Mononuclear cell (primary cell): ENCODE data around the gene MPND. TPM values are rescaled to one million over a fixed set of nuclear protein-coding genes. Genes with fewer than 3 reads are reported as not detected.

Source experiments
- H3K27me3 ChIP-seq: 2 replicates; pipeline ENCODE4 v1.6.0; 2011; ENCODE audit warnings: low read length, control low read depth; ENCODE audit not compliant: insufficient read depth
- H3K4me1 ChIP-seq: 2 replicates; pipeline ENCODE4 v1.5.1; 2011; ENCODE audit warnings: mild to moderate bottlenecking, low read length, control low read depth; ENCODE audit not compliant: insufficient read depth
- H3K4me3 ChIP-seq: 2 replicates; pipeline ENCODE4 v1.5.1; 2011; ENCODE audit warnings: mild to moderate bottlenecking, low read length, moderate library complexity
- H3K9me3 ChIP-seq: 2 replicates; pipeline ENCODE4 v1.5.1; 2011; ENCODE audit warnings: low read depth, mild to moderate bottlenecking, control low read depth, low read length
- total RNA-seq: library from RNA; depleted of rRNA; stranded (reverse); fragments of >200 nt; gene quantifications from one replicate; pipeline ENCODE4 v1.2.3, GENCODE V29; 2012

Gene MPND
- total RNA-seq, 1 donor, result 7.3 TPM

DNA sequence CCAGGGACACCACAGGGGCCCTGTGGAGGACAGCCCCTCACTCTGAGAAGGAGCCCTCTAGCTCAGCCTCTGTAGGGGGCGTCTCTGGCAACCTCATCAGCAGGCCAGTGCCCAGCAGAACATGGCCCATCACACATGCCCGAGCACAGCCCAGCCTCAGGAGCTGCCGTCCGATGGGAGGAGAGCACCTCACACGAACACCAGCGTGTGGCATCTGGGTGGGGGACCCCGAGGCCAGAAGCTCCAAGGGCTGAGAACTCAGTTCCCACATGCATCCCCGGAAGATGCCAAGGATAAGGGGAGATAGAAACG lies 45.7 kb downstream of the MPND start:
- Histone ChIP-seq H3K27me3 (no peaks in the 10 kb centered on the region), H3K9me3 (no peaks in the 10 kb centered on the region), H3K4me3 (no peak overlapping the region), H3K4me1 (peaks cover 34% of the 10 kb centered on the region)

- no peak overlapping the region for H3K4me3 ChIP-seq
- no peaks in the 10 kb centered on the region for H3K27me3 ChIP-seq
- peaks cover 39% of the 10 kb centered on the region for H3K4me1 ChIP-seq
- no peaks in the 10 kb centered on the region for H3K9me3 ChIP-seq
These were observed 46.2 kb downstream of the MPND start for GRCh38 chr19:4389511-4390016.

GRCh38 chr19:4390017-4390566 lies 46.7 kb downstream of the MPND start:
- H3K9me3 ChIP-seq, result no peaks in the 10 kb centered on the region
- no peak overlapping the region for H3K4me3 ChIP-seq
- peaks cover 40% of the 10 kb centered on the region for H3K4me1 ChIP-seq
- no peaks in the 10 kb centered on the region for H3K27me3 ChIP-seq

GRCh38 chr19:4390567-4391305 lies 47.4 kb downstream of the MPND start:
- Histone ChIP-seq H3K9me3 (no peaks in the 10 kb centered on the region), H3K4me3 (no peak overlapping the region), H3K4me1 (peaks cover 40% of the 10 kb centered on the region), H3K27me3 (no peaks in the 10 kb centered on the region)

GRCh38 chr19:4391306-4391693 lies 47.9 kb downstream of the MPND start:
- H3K9me3 ChIP-seq, result no peaks in the 10 kb centered on the region
- no peak overlapping the region for H3K4me3 ChIP-seq
- peaks cover 40% of the 10 kb centered on the region for H3K4me1 ChIP-seq
- no peaks in the 10 kb centered on the region for H3K27me3 ChIP-seq

DNA sequence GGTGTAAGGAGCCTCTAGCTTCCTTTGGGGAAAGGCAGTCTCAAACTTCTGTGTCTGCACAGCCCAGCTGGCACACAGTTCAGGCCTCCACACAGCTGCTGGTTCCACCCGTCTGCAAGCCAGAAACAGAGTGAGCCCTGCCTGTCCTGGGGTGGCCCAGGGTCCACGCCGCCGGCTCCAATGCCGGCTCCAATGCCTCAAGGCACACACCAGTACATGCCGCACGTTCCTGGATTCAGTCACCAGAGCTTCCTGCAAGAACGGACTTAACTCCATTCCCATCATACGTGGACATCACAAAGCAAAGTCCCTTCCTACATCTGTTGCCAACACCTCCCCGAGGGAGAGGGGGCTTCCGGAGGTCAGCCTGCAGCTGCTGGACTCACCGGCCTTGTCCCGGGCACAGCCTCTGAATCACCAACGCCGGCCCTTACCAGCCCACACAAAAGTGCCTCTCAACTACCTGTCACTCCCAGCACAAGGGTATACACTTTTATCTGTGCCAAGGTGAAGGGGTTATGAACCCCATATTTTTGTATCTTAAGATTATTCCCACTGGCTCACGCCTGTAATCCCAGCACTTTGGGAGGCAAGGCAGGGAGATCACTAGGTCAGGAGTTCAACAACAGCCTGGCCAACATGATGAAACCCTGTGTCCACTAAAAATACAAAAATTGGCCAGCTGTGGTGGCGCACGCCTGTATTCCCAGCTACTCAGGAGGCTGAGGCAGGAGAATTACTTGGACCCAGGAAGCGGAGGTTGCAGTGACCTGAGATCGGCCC lies 48.5 kb downstream of the MPND start:
- Histone ChIP-seq H3K4me3 (no peak overlapping the region), H3K4me1 (peaks cover 44% of the 10 kb centered on the region)

GRCh38 chr19:4393947-4394590 lies 50.7 kb downstream of the MPND start:
- Histone ChIP-seq H3K4me1 (peaks cover 66% of the 10 kb centered on the region), H3K4me3 (no peak overlapping the region), H3K27me3 (no peaks in the 10 kb centered on the region), H3K9me3 (no peaks in the 10 kb centered on the region)

More for the DNA sequence above, 48.5 kb downstream of the MPND start:
- Histone ChIP-seq H3K27me3 (no peaks in the 10 kb centered on the region), H3K9me3 (no peaks in the 10 kb centered on the region)

DNA sequence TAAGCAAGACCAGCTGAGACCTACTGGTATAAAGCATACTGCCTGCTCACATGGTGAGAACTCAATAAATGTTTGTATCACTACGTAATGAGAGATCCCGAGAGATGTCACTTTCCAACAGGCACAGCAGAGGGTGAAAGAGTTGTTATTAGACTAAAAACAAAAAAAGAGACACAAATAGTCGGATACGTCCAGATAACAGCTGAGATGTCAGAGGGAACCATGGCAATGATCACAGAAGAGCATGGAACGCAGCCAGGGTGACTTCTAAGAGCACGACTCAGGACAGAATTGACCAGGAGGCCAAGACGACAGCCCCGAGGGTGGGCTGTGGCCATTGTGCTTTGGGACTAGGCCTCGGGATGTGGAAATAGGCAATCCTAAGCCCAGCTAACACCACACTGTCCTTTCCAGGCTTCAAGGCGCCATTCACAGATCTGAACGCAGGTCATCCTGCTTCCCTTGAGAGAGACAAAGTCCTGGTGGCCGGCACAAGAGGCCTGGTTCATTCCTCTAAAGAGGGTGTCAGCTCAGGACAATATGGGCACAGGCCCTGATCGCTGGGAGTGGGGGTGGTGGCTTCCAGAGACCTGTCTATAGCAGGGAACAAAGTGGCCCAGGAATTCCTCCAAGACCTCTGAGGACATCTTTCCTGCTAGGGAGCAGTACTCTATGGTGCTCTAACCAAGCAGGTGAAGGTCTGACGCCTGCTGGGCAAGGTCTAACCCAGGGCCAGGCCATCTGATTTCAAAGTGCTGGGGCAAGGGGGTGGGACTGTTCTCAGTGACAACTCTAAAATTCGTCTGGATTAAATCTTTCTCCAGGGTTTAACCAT lies 53.8 kb downstream of the MPND start:
- Histone ChIP-seq H3K4me3 (no peak overlapping the region), H3K4me1 (peaks cover 60% of the 10 kb centered on the region), H3K9me3 (no peaks in the 10 kb centered on the region), H3K27me3 (no peaks in the 10 kb centered on the region)

DNA sequence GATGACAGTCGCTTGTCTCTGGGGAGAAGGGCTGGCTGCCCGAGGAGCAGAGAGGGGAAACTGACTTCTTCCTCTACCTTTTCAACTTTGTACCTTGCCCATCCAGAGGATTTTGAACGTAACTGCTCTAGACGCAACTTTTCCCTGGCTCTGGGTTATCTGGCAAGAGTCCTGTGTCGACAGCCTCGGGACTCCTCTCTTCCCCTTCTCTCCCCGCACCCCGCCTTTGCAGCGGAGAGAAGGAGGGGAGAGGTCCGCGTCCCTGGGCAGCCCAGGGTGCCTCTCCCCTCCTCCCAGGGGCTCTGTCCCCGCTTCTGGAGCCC lies 56.4 kb downstream of the MPND start:
- H3K9me3 ChIP-seq, result no peaks in the 10 kb centered on the region
- H3K4me1 ChIP-seq, result peaks cover 58% of the 10 kb centered on the region
- peak overlapping the region; percentile 83 for H3K4me3 ChIP-seq
- H3K27me3 ChIP-seq, result no peaks in the 10 kb centered on the region

DNA sequence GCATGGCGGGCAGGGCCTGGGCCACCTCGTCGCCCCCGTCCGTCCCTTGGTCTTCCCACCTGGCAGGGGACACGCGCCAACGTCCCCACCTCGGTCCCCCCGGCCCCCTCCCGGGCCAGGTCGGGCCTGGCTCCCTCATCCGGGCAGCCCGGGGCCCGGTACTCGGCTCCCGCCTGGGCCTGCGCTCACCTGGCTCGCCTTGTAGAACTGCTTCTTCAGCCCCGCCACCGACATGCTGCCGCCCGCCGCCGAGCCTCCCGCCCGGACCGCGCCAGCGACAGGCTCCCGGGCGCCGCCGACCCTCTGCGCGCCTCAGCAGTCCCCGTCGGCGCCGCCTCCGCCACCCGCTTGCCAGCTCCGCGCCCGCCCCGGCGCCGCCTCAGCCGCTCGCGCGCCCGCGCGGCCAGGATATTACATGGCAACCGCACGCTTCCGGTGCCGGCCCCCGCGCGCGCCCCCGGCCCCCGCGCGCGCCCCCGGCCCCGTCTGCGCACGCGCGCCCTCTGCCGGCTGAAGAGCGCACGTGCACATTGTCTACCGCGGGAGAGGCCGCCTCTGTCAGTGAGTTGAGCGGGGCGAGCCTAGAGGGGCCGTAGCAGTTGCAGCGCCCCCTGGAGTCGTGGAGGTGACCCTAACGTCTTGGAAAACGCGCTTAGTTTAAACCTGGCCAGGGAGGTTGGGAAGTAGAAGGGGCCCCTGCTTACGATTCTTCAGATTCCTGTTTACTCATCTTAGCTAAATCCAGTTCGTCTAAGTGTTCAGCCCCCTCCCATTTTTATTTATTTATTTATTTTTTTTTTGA lies 57.0 kb downstream of the MPND start, which contains the start of gene SH3GL1:
SH3GL1 (minus strand) TSS at position 413 of the 802 bp plus-strand sequence; CDS start at position 234, 179 bp downstream.
- Histone ChIP-seq H3K27me3 (no peaks in the 10 kb centered on the region), H3K4me1 (peaks cover 58% of the 10 kb centered on the region), H3K9me3 (no peaks in the 10 kb centered on the region), H3K4me3 (peak within 1 kb of the TSS; percentile 83)

DNA sequence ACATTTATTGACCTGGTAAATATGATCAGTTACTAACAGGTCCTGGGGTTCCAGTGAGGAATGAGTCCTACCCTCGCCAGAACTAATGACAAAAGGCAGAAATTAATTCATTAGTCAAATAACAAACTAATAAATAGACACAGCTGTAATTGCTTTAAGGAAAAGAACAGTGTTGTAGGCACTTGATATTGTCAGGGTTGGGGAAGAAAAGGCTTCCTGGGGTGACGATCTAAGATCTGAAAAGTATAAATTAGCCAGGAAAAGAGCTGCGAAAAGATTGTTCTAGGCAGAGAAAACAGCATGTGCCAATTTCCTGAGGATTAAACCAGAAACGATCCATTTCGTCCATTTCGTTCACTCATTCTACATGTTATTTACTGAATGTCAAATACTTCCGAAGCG lies 58.4 kb downstream of the MPND start:
- H3K9me3 ChIP-seq, result no peaks in the 10 kb centered on the region
- H3K4me3 ChIP-seq, result peak overlapping the region; percentile 14
- H3K27me3 ChIP-seq, result no peaks in the 10 kb centered on the region
- peaks cover 54% of the 10 kb centered on the region for H3K4me1 ChIP-seq

DNA sequence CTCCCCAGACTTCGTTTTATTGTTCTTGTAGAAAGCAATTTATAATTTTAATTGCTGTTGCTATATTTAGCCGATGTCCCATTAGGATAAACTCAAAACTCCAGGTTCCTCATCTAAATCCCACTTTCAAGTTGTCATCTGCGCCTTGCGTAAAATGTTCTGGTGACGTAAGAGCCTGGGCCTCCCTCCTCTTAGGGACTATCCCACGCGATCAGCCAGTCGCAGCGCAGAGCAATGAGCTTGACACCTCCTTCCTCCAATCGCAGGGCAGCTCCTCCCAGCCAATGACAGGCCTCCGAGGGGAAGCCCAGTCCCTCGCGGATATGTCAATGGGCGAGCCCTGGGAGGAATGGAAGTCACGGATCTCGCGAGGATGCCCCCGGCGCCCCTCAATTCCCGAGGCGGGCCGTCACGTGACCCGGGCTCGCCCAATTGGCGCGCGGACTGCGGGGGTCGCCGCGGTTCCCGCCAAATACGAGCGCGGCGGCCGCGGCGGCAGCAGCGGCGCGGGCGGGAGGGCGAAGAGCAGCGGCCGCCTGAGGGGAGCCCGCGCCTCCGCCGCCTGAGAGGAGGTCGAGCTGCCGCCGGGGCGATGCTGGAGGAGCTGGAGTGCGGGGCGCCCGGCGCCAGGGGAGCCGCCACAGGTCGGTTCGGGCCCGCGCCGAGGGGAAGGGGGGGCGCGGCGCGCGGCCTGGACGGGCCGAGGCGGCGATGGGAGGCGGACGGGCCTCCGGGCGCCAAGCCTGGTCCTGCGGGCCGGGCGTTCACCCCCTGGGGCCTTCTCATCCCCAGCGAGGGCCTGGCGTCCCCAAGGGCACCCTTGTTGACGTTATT lies 59.0 kb downstream of the MPND start, which contains the start of gene CHAF1A:
CHAF1A (plus strand) TSS at position 470 of the 834 bp plus-strand sequence; CDS start at position 593, 123 bp downstream.
- peaks cover 48% of the 10 kb centered on the region for H3K4me1 ChIP-seq
- H3K4me3 ChIP-seq, result peak within 1 kb of the TSS; percentile 83
- no peaks in the 10 kb centered on the region for H3K9me3 ChIP-seq
- no peaks in the 10 kb centered on the region for H3K27me3 ChIP-seq
